Astrocyte of the cerebellum (primary cell): ENCODE results near the gene SLC1A5.

Experiments
- DNase-seq: peaks from one replicate; pipeline ENCODE4 v3.0.0-alpha.2; 2011; ENCODE audit warnings: low read depth
- H3K4me3 ChIP-seq: 2 replicates; pipeline ENCODE4 v1.5.1; 2011; ENCODE audit warnings: mild to moderate bottlenecking, low read depth, low read length, moderate library complexity
- CTCF ChIP-seq: IDR thresholded peaks from 2 replicates; pipeline ENCODE4 v1.5.1; 2012; ENCODE audit warnings: low read length, low read depth, moderate library complexity, mild to moderate bottlenecking; ENCODE audit errors: missing control alignments
- in situ Hi-C: cut with HindIII; loops from 2 replicates; pipeline ENCODE4 v1.10.0; 2017; ENCODE audit warnings: low sequenced_read_pairs

SLC1A5 gene

GRCh38 chr19:46731007-46731501 lies 57.3 kb downstream of the SLC1A5 start:
- in situ Hi-C loops, result no loop called here
- no peak overlapping the region for H3K4me3 ChIP-seq
- peak; percentile 86 for DNase-seq
- TF ChIP-seq CTCF, result no peak

- no peak overlapping the region for H3K4me3 ChIP-seq
- no peak for DNase-seq
- no peak for TF ChIP-seq CTCF
- in situ Hi-C loops, result no loop called here
These were observed 57.8 kb downstream of the SLC1A5 start for GRCh38 chr19:46730595-46730994.

- H3K4me3 ChIP-seq, result no peak overlapping the region
- in situ Hi-C loops, result no loop called here
- DNase-seq, result no peak
- no peak for TF ChIP-seq CTCF
These were observed 58.2 kb downstream of the SLC1A5 start for GRCh38 chr19:46730187-46730586.

GRCh38 chr19:46729696-46730095 lies 58.7 kb downstream of the SLC1A5 start:
- no peak overlapping the region for H3K4me3 ChIP-seq
- TF ChIP-seq CTCF, result no peak
- DNase-seq, result no peak
- in situ Hi-C loops, result no loop called here

GRCh38 chr19:46728693-46729339 lies 59.6 kb downstream of the SLC1A5 start:
- peak; percentile 95 for TF ChIP-seq CTCF
- no peak overlapping the region for H3K4me3 ChIP-seq
- in situ Hi-C loops, result no loop called here
- no peak for DNase-seq

- DNase-seq, result no peak
- H3K4me3 ChIP-seq, result no peak overlapping the region
- no peak for TF ChIP-seq CTCF
- in situ Hi-C loops, result no loop called here
These were observed 60.2 kb downstream of the SLC1A5 start for GRCh38 chr19:46728208-46728607.

GRCh38 chr19:46727757-46728156 lies 60.6 kb downstream of the SLC1A5 start:
- in situ Hi-C loops, result no loop called here
- no peak for TF ChIP-seq CTCF
- DNase-seq, result no peak
- no peak overlapping the region for H3K4me3 ChIP-seq
